ENCODE measurements around the gene ZPBP.

DNA sequence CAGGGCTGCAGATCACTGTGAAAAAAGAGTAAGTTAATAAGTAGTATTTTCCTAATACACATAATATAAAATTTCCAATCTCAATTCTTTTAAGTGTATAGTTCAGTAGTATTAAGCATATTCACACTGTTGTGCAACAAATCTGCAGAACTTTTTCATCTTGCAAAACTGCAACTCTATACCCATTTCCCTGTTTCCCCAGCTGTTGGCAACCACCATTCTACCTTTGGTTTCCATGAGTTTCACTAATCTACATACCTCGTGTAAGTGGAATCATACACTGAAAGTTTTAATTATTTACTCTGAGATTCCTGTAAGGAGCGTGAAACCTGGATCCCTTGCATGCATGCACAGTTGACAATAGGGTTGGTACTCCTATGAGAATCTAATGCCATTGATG is 155.4 kb downstream of the ZPBP start:
- TF ChIP-seq POLR2A (IDR thresholded peaks at IDR 0.05; ENCODE audit: low read depth, low read length) (no peak), POLR2AphosphoS5 (IDR thresholded peaks at IDR 0.05; ENCODE audit: low read depth, low read length) (no peak), TAF1 (IDR thresholded peaks at IDR 0.05; ENCODE audit: borderline replicate concordance, low read depth, low read length) (no peak)

Data from GM12892 (cell line).